DND-41 (cell line): ENCODE data around the gene MCL1.
"Not testable (repeated sequence)": the region's sequence is repeated elsewhere in the genome, so short reads cannot be mapped to it uniquely, and the experiment has no call there.

Experiments used
- ATAC-seq: fragments of 200-7000 bp; cut with Tn5 transposase; 3 replicates; pipeline ENCODE4 v1.9.1; 2021; ENCODE audit warnings: low read depth; ENCODE audit not compliant: insufficient read depth
- DNase-seq: peaks from one replicate; pipeline ENCODE4 v3.0.0-alpha.2; 2020
- H2AFZ ChIP-seq: 2 replicates; pipeline ENCODE4 v1.6.0; 2012; ENCODE audit warnings: low read depth, low read length
- H3K27ac ChIP-seq: 2 replicates; pipeline ENCODE4 v1.5.1; 2012; ENCODE audit warnings: low read length, inconsistent platforms
- H3K27me3 ChIP-seq: fragments of 200-600 bp; sonication (generic); 2 replicates; pipeline ENCODE4 v1.6.0; 2012; ENCODE audit warnings: low read length, mild to moderate bottlenecking, inconsistent platforms; ENCODE audit not compliant: insufficient read depth, poor library complexity
- H3K36me3 ChIP-seq: 2 replicates; pipeline ENCODE4 v1.5.1; 2012; ENCODE audit warnings: low read length, inconsistent platforms; ENCODE audit not compliant: insufficient read depth
- H3K4me1 ChIP-seq: 2 replicates; pipeline ENCODE4 v1.5.1; 2012; ENCODE audit warnings: mild to moderate bottlenecking, low read length; ENCODE audit not compliant: insufficient read depth
- H3K4me2 ChIP-seq: 2 replicates; pipeline ENCODE4 v1.6.0; 2012; ENCODE audit warnings: mild to moderate bottlenecking, moderate library complexity, low read length, inconsistent platforms; ENCODE audit not compliant: insufficient read depth
- H3K4me3 ChIP-seq, 2 experiments: fragments of 200-600 bp in 1 of 2; shearing (Covaris generic) in 1 of 2; 2 replicates each; pipeline ENCODE4 v1.5.1; 2012 to 2016; ENCODE audit warnings: inconsistent platforms in 2 of 2, low read length in 2 of 2, mild to moderate bottlenecking in 2 of 2, low read depth in 1 of 2, moderate library complexity in 1 of 2
- H3K79me2 ChIP-seq: 2 replicates; pipeline ENCODE4 v1.6.0; 2012; ENCODE audit warnings: low read length, inconsistent platforms; ENCODE audit not compliant: insufficient read depth
- H3K9ac ChIP-seq: 2 replicates; pipeline ENCODE4 v1.6.0; 2012; ENCODE audit warnings: low read depth, mild to moderate bottlenecking, inconsistent platforms, low read length, moderate library complexity
- H3K9me3 ChIP-seq: 2 replicates; pipeline ENCODE4 v1.5.1; 2012; ENCODE audit warnings: low read length, moderate library complexity, mild to moderate bottlenecking, inconsistent platforms; ENCODE audit not compliant: insufficient read depth, severe bottlenecking
- H4K20me1 ChIP-seq: 2 replicates; pipeline ENCODE4 v1.6.0; 2012; ENCODE audit warnings: low read length; ENCODE audit not compliant: insufficient read depth
- CTCF ChIP-seq: IDR thresholded peaks from 2 replicates; pipeline ENCODE4 v1.5.1; 2012; ENCODE audit warnings: borderline replicate concordance, low read length, moderate library complexity, mild to moderate bottlenecking; ENCODE audit not compliant: poor library complexity, severe bottlenecking; ENCODE audit errors: extremely low read depth
- EZH2 ChIP-seq: IDR thresholded peaks from 3 replicates; pipeline ENCODE4 v1.6.1; 2012; ENCODE audit warnings: borderline replicate concordance, low read depth, mild to moderate bottlenecking, moderate library complexity, low read length, inconsistent platforms; ENCODE audit not compliant: severe bottlenecking

Gene MCL1

GRCh38 chr1:150604226-150604588 is 24.8 kb upstream of the MCL1 start:
- no peak for TF ChIP-seq CTCF
- TF ChIP-seq EZH2 = no peak
- no peaks in the 10 kb centered on the region for H3K27me3 ChIP-seq
- DNase-seq (no peak), ATAC-seq (no peak)
- no peaks in the 10 kb centered on the region for H4K20me1 ChIP-seq
- H3K36me3 ChIP-seq = peaks cover 9% of the 10 kb centered on the region
- no peak overlapping the region for H3K4me3 ChIP-seq
- H3K79me2 ChIP-seq = no peaks in the 10 kb centered on the region
- H3K9me3 ChIP-seq = no peaks in the 10 kb centered on the region
- H3K9ac ChIP-seq = no peak overlapping the region
- no peak overlapping the region for H2AFZ ChIP-seq
- no peak overlapping the region for H3K27ac ChIP-seq
- H3K4me1 ChIP-seq = no peaks in the 10 kb centered on the region
- no peak overlapping the region for H3K4me2 ChIP-seq

- H3K4me2 ChIP-seq = no peak overlapping the region
- H3K79me2 ChIP-seq = no peaks in the 10 kb centered on the region
- H3K4me1 ChIP-seq = no peaks in the 10 kb centered on the region
- H3K27ac ChIP-seq = no peak overlapping the region
- no peak overlapping the region for H2AFZ ChIP-seq
- no peaks in the 10 kb centered on the region for H3K9me3 ChIP-seq
- H3K9ac ChIP-seq = no peak overlapping the region
- H3K27me3 ChIP-seq = no peaks in the 10 kb centered on the region
- H3K4me3 ChIP-seq = no peak overlapping the region
- no peak for ATAC-seq
- peaks cover 6% of the 10 kb centered on the region; the same call in 1 of the 2 replicates for H3K36me3 ChIP-seq
- no peak for DNase-seq
- H4K20me1 ChIP-seq = no peaks in the 10 kb centered on the region
- no peak for TF ChIP-seq CTCF
- no peak for TF ChIP-seq EZH2
These were observed 24.3 kb upstream of the MCL1 start for GRCh38 chr1:150603711-150604110.

- not testable (repeated sequence) for H3K9ac ChIP-seq, ATAC-seq, H3K4me1 ChIP-seq, H3K4me2 ChIP-seq, H2AFZ ChIP-seq, H3K79me2 ChIP-seq, H3K27ac ChIP-seq, H3K9me3 ChIP-seq, H3K27me3 ChIP-seq, H3K36me3 ChIP-seq, H3K4me3 ChIP-seq, H4K20me1 ChIP-seq, DNase-seq
These were observed 23.0 kb upstream of the MCL1 start for GRCh38 chr1:150602372-150602771.

- Histone ChIP-seq H3K79me2 (no peaks in the 10 kb centered on the region), H3K9me3 (no peaks in the 10 kb centered on the region), H2AFZ (no peak overlapping the region), H3K4me2 (no peak overlapping the region), H4K20me1 (no peaks in the 10 kb centered on the region), H3K9ac (no peak overlapping the region), H3K4me3 (no peak overlapping the region), H3K27ac (no peak overlapping the region), H3K27me3 (no peaks in the 10 kb centered on the region), H3K4me1 (no peaks in the 10 kb centered on the region), H3K36me3 (peaks cover 6% of the 10 kb centered on the region; the same call in 1 of the 2 replicates)
- DNase-seq = no peak
- no peak for ATAC-seq
- TF ChIP-seq CTCF = no peak
- no peak for TF ChIP-seq EZH2
These were observed 22.1 kb upstream of the MCL1 start for GRCh38 chr1:150601540-150601939.

- H4K20me1 ChIP-seq, H3K4me2 ChIP-seq, H3K36me3 ChIP-seq, H3K4me3 ChIP-seq, H3K9ac ChIP-seq, H3K4me1 ChIP-seq, H2AFZ ChIP-seq, H3K9me3 ChIP-seq, H3K79me2 ChIP-seq, H3K27ac ChIP-seq, DNase-seq, ATAC-seq, H3K27me3 ChIP-seq: not testable (repeated sequence)
These were observed 18.9 kb upstream of the MCL1 start for GRCh38 chr1:150598346-150598745.
